ENCODE data around the gene MAPKAPK2.

MAPKAPK2 gene

GRCh38 chr1:206694171-206695124, 9.7 kb downstream of the MAPKAPK2 start:
- ChIA-PET CTCF (no interaction called here), POLR2A (no interaction called here)
- no peak for TF ChIP-seq LEF1 (IDR thresholded peaks at IDR 0.05; ENCODE audit: borderline replicate concordance)
- TF ChIP-seq L3MBTL2 (conservative IDR thresholded peaks at IDR 0.05): no peak
- no peak for TF ChIP-seq ZNF384 (IDR thresholded peaks at IDR 0.05)
- TF ChIP-seq FOXK2 (IDR thresholded peaks at IDR 0.05): no peak
- no peak for TF ChIP-seq HDGF (IDR thresholded peaks at IDR 0.05; ENCODE audit: borderline replicate concordance)
- no peak for TF ChIP-seq NFRKB (IDR thresholded peaks at IDR 0.05)
- no peak for TF ChIP-seq FOXM1 (IDR thresholded peaks at IDR 0.05; ENCODE audit: borderline replicate concordance)
- no peak for TF ChIP-seq ELF4 (IDR thresholded peaks at IDR 0.05)
- TF ChIP-seq SP1 (IDR thresholded peaks at IDR 0.05): no peak
- no peak for TF ChIP-seq ARNT (IDR thresholded peaks at IDR 0.05)
- TF ChIP-seq PKNOX1 (IDR thresholded peaks at IDR 0.05): no peak
- no peak for TF ChIP-seq TARDBP (IDR thresholded peaks at IDR 0.05)
- TF ChIP-seq BHLHE40 (IDR thresholded peaks at IDR 0.05; ENCODE audit: borderline replicate concordance): no peak
- DNase-seq (ENCODE audit: extremely low spot score): no peak

- TF ChIP-seq SUZ12 (IDR thresholded peaks at IDR 0.05) (no peak), FOXK2 (IDR thresholded peaks at IDR 0.05) (no peak), FOXM1 (IDR thresholded peaks at IDR 0.05; ENCODE audit: borderline replicate concordance) (no peak), TARDBP (IDR thresholded peaks at IDR 0.05) (no peak)
- no peak for DNase-seq (ENCODE audit: extremely low spot score)
- POLR2A ChIA-PET: no interaction called here
- CTCF ChIA-PET: no interaction called here
These were observed 11.0 kb downstream of the MAPKAPK2 start for GRCh38 chr1:206695733-206696132.

- ChIA-PET CTCF (interaction anchor here (0.9 kb wide), 1 partner anchor 63 kb away, joined by 3 read pairs; no protein-coding TSS in a partner anchor), POLR2A (no interaction called here)
- TF ChIP-seq FOXA1 (IDR thresholded peaks at IDR 0.05) (no peak), ZNF384 (IDR thresholded peaks at IDR 0.05) (no peak), CTBP1 (IDR thresholded peaks at IDR 0.05; ENCODE audit: borderline replicate concordance) (no peak), FOXM1 (IDR thresholded peaks at IDR 0.05; ENCODE audit: borderline replicate concordance) (no peak), SUZ12 (IDR thresholded peaks at IDR 0.05) (no peak), TARDBP (IDR thresholded peaks at IDR 0.05) (no peak), FOXK2 (IDR thresholded peaks at IDR 0.05) (no peak), BHLHE40 (IDR thresholded peaks at IDR 0.05; ENCODE audit: borderline replicate concordance) (no peak), ARNT (IDR thresholded peaks at IDR 0.05) (no peak), L3MBTL2 (conservative IDR thresholded peaks at IDR 0.05) (no peak), ELF4 (IDR thresholded peaks at IDR 0.05) (no peak), HDGF (IDR thresholded peaks at IDR 0.05; ENCODE audit: borderline replicate concordance) (no peak), PKNOX1 (IDR thresholded peaks at IDR 0.05) (no peak)
- DNase-seq (ENCODE audit: extremely low spot score): no peak
These were observed 12.3 kb downstream of the MAPKAPK2 start for GRCh38 chr1:206696812-206697585.

- CTCF ChIA-PET: no interaction called here
- no peak for TF ChIP-seq LEF1 (IDR thresholded peaks at IDR 0.05; ENCODE audit: borderline replicate concordance)
- no peak for TF ChIP-seq FOXK2 (IDR thresholded peaks at IDR 0.05)
- TF ChIP-seq NFRKB (IDR thresholded peaks at IDR 0.05): no peak
- TF ChIP-seq TARDBP (IDR thresholded peaks at IDR 0.05): no peak
- TF ChIP-seq ZNF384 (IDR thresholded peaks at IDR 0.05): no peak
- no peak for TF ChIP-seq FOXM1 (IDR thresholded peaks at IDR 0.05; ENCODE audit: borderline replicate concordance)
- no peak for TF ChIP-seq BHLHE40 (IDR thresholded peaks at IDR 0.05; ENCODE audit: borderline replicate concordance)
- no peak for TF ChIP-seq SP1 (IDR thresholded peaks at IDR 0.05)
- no peak for DNase-seq (ENCODE audit: extremely low spot score)
- POLR2A ChIA-PET: no interaction called here
These were observed 13.3 kb downstream of the MAPKAPK2 start for GRCh38 chr1:206698011-206698410.

GRCh38 chr1:206699000-206699586, 14.4 kb downstream of the MAPKAPK2 start:
- TF ChIP-seq FOXA1 (IDR thresholded peaks at IDR 0.05) (no peak), BHLHE40 (IDR thresholded peaks at IDR 0.05; ENCODE audit: borderline replicate concordance) (no peak), TARDBP (IDR thresholded peaks at IDR 0.05) (no peak), ZNF384 (IDR thresholded peaks at IDR 0.05) (no peak), NFRKB (IDR thresholded peaks at IDR 0.05) (no peak), L3MBTL2 (conservative IDR thresholded peaks at IDR 0.05) (no peak), SUZ12 (IDR thresholded peaks at IDR 0.05) (no peak), FOXK2 (IDR thresholded peaks at IDR 0.05) (no peak), ELF4 (IDR thresholded peaks at IDR 0.05) (no peak), ARNT (IDR thresholded peaks at IDR 0.05) (no peak), PKNOX1 (IDR thresholded peaks at IDR 0.05) (no peak), CTBP1 (IDR thresholded peaks at IDR 0.05; ENCODE audit: borderline replicate concordance) (no peak), HDGF (IDR thresholded peaks at IDR 0.05; ENCODE audit: borderline replicate concordance) (no peak), LEF1 (IDR thresholded peaks at IDR 0.05; ENCODE audit: borderline replicate concordance) (no peak), SP1 (IDR thresholded peaks at IDR 0.05) (no peak), FOXM1 (IDR thresholded peaks at IDR 0.05; ENCODE audit: borderline replicate concordance) (no peak)
- POLR2A ChIA-PET: no interaction called here
- no peak for DNase-seq (ENCODE audit: extremely low spot score)
- CTCF ChIA-PET: no interaction called here
